ENCODE measurements around the gene MAPKBP1. TPM values are rescaled to one million over a fixed set of nuclear protein-coding genes. Genes with fewer than 3 reads are reported as not detected.

Gene MAPKBP1
- polyA plus RNA-seq, 1 donor from 2014 or later = 2.7 TPM

DNA sequence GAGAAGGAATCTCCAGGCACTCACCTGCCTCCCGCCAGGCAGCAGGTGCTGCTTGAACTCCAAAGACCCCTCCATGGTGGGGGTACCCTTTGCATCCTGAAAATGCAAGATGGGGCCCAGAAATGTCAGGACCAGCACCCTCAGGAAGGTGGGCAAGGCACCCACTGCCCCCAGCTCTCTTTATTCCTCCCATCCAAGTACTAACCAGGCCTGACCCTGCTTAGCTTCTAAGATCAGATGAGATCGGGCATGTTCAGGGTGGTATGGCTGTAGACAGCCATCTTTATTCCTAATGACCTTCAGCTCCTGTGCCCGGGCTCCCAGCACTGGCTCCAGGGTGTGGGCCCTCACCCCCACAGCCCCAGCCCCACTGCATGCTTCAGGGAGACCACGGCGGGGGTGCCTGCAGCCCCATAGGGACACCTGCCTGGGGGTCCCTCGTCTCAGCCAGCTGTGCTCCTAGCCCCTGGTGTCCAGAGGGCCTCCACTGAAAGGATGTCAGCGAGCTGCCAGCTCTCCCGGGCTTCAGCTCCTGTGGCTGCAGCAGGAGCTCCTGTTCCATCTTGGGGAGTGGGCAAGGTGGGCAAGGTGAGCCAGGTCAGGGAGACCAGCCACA, 77.6 kb downstream of the MAPKBP1 start:
- Mint-ChIP-seq H3K36me3 (peaks cover 4% of the 10 kb centered on the region), H3K27me3 (peaks cover 2% of the 10 kb centered on the region), H3K9me3 (no peaks in the 10 kb centered on the region), H3K27ac (no peak overlapping the region), H3K4me3 (no peak overlapping the region), H3K4me1 (peaks cover 0 to 2% (median 0%) of the 10 kb centered on the region in 3 donors)

DNA sequence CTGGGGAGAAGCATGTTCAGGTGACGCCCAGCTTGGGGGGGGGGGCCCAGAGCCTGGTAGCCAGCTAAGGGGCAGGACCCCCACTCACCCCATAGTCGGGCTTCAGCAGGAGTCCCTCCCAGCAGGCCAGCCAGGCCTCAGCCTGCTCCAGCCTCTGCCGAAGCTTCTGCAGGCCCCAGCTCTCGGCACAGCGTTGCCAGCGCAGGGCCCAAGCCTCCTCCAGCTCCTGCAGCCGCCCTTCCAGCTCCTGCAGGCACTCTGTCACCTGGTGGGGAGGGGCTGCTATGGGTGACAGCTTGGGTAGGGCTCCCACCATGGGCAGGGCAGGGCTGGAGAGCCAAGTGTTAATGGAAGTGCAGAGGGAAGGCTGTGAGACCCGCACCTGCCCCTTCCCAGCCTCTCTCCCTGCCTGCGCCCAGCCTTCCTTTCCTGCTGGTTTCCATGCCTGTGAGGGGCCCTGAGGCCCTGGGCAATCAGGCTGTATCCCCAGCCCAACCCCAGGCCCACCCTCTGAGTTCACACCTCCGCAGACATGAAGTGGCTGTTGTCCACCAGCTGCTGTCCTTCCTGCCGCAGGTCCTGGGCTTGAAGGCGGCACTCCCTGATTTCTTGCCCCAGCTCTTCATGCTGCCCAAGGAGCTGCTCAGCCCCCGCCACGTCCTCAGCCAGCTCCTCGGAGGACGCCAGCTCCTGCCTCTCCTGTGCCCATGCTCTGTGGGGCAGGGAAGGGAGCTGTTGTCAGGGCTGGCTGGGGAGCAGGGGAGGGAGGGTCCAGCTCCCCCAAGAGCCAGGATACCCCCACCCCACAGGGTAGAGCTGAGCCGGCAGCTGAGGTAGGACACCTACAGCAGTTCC, 78.7 kb downstream of the MAPKBP1 start:
- Mint-ChIP-seq H3K4me1 (peaks cover 0 to 2% (median 0%) of the 10 kb centered on the region in 3 donors), H3K27me3 (peaks cover 2% of the 10 kb centered on the region), H3K27ac (no peak overlapping the region), H3K36me3 (peaks cover 4% of the 10 kb centered on the region), H3K9me3 (no peaks in the 10 kb centered on the region), H3K4me3 (no peak overlapping the region)

DNA sequence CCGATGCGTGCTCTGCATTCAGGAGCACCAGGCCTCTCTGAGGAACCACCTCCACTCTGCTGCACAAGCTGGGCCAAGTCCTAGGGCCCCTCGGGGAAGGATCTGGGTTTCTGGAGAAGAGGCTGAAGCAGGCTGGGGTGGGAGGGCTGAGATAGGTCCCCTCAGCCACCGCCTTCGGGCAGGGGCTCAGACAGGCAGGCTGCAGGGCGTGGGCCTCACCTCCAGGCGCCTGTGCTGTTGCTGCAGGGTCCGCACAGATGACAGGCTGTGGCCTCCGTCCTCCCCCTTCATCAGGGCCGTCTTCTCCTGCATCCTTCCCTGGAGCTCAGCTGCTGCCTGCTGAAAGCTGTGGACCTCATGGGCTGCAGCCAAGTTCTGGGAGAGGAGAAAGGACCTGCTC, 79.5 kb downstream of the MAPKBP1 start:
- Mint-ChIP-seq H3K27ac (no peak overlapping the region), H3K4me3 (no peak overlapping the region), H3K27me3 (peaks cover 2% of the 10 kb centered on the region), H3K36me3 (no peaks in the 10 kb centered on the region), H3K4me1 (peaks cover 0 to 2% (median 0%) of the 10 kb centered on the region in 3 donors), H3K9me3 (no peaks in the 10 kb centered on the region)

DNA sequence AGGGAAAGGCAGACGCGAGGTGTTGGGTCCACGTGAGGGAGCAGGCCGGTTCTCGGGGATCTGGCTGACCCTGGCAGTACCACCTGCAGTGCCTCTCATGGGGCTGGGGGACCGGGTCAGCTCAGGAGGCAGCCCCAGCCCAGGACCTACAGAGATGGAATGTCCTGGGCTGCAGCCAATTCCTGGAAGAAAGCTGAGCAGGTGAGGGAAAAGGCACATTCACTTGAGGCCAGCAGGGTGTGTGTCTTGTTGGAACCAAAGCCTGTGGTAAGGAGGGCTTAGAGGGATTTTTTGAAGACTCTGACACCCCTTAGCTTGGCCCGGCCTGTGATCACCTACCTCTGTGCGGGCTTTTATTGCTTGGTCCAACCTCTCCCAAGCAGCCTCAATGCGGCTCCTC, 80.2 kb downstream of the MAPKBP1 start:
- H3K27ac Mint-ChIP-seq = no peak overlapping the region
- no peaks in the 10 kb centered on the region for H3K9me3 Mint-ChIP-seq
- H3K36me3 Mint-ChIP-seq = no peaks in the 10 kb centered on the region
- peaks cover 2% of the 10 kb centered on the region for H3K27me3 Mint-ChIP-seq
- peaks cover 0 to 2% (median 0%) of the 10 kb centered on the region in 3 donors for H3K4me1 Mint-ChIP-seq
- no peak overlapping the region for H3K4me3 Mint-ChIP-seq

DNA sequence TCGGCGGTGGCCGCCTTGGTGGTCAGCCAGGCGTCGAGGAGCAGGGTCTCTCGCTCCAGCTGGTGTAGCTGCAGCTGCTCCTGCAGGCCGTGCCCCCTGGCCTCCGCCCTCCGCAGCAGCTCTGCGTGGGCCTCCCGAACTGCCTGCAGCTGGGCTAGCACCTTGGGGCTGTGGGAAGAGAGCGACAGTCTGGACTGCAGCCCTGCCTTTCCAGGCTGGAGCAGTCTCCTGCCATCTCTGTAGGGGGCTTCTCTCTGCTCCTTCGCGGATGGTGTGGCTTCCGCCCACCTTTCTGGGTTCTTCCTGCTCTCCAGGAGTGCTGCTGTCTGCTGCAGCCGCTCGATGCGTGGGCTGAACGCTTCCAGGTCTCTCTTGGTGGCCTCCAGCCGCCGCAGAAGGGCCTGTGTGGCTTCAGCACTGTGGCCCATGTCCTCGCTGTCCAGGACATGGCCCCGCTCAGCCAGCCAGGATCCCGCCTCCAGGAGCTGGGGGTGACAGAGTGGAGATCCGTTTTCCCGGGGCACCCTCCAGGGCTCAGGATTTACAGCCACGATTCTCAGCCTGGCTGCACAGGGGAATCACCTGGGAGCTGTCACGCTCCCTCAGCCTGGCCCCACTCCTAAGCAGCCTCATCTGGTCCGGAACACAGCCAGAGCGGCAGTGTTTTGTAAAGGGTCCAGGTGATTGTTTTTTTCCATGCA, 81.1 kb downstream of the MAPKBP1 start:
- Mint-ChIP-seq H3K27me3 (peaks cover 5% of the 10 kb centered on the region), H3K4me3 (no peak overlapping the region), H3K4me1 (peaks cover 0 to 1% (median 0%) of the 10 kb centered on the region in 3 donors), H3K36me3 (no peaks in the 10 kb centered on the region), H3K9me3 (no peaks in the 10 kb centered on the region), H3K27ac (no peak overlapping the region)

DNA sequence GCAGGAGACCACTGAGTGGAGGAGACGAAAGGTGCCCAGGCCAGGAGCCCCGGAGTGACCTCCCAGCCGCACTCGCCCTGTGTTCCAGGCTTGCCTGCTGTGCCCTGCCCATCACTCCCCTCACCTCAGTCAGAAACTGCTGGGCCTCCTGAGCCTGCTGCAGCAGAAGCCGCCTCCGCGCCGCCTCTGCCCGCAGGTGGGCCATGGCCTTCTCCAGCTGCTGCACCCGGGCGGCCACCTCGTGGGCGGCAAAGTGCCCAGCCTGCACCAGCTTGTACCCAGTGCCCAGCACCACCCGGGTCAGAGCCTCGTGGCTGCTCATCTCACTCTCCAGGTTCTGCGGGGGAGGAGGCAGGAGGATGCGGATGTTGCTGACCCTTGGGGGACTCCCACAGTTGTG, 82.0 kb downstream of the MAPKBP1 start:
- Mint-ChIP-seq H3K4me1 (no peaks in the 10 kb centered on the region), H3K36me3 (no peaks in the 10 kb centered on the region), H3K27ac (no peak overlapping the region), H3K4me3 (no peak overlapping the region), H3K27me3 (peaks cover 5% of the 10 kb centered on the region), H3K9me3 (no peaks in the 10 kb centered on the region)

DNA sequence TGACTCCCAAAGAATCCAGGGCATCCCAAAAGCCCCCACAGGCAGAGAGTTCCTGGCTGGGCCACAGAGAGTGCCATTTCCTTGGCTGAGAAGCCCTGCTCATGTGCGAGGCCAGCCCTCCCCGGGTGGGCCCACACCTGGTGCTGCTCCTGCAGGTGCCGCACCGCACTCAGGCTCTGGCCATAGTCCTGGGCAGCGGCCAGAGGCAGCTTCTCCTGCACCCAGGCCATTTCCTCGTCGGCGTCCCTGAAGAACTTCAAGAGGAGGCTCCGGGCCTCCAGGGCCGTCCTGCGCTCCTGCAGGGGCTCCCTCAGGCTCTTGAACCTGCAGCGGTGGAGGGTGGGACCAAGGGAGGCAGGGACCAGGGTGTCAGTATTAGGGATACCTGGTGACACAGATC, 82.4 kb downstream of the MAPKBP1 start:
- no peak overlapping the region for H3K27ac Mint-ChIP-seq
- no peaks in the 10 kb centered on the region for H3K9me3 Mint-ChIP-seq
- peak overlapping the region in 1 of 4 donors; percentile 37 for H3K4me3 Mint-ChIP-seq
- H3K36me3 Mint-ChIP-seq = no peaks in the 10 kb centered on the region
- H3K4me1 Mint-ChIP-seq = no peaks in the 10 kb centered on the region
- peaks cover 5% of the 10 kb centered on the region for H3K27me3 Mint-ChIP-seq

DNA sequence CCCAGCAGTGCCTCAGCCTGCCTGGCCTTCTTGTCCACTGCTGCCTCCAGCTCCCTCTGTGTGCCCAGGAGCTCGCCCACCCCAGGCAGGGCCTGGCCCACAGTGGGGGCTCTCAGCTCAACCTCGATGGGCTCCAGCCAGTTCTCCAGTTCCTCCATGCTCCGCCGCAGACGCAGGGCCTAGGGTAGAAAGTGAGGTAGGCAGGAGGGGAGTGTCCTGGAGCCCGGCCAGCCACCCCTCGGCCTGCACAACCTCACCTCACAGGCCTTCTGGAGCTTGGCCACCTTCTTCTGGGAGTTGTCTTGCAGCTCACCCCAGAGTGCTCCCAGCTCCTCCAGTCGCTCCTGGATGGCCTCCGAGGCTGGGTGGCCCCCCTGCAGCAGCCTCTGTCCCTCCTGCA, 83.0 kb downstream of the MAPKBP1 start:
- no peak overlapping the region for H3K4me3 Mint-ChIP-seq
- no peaks in the 10 kb centered on the region for H3K9me3 Mint-ChIP-seq
- no peak overlapping the region for H3K27ac Mint-ChIP-seq
- H3K27me3 Mint-ChIP-seq = peaks cover 5% of the 10 kb centered on the region
- no peaks in the 10 kb centered on the region for H3K36me3 Mint-ChIP-seq
- no peaks in the 10 kb centered on the region for H3K4me1 Mint-ChIP-seq

DNA sequence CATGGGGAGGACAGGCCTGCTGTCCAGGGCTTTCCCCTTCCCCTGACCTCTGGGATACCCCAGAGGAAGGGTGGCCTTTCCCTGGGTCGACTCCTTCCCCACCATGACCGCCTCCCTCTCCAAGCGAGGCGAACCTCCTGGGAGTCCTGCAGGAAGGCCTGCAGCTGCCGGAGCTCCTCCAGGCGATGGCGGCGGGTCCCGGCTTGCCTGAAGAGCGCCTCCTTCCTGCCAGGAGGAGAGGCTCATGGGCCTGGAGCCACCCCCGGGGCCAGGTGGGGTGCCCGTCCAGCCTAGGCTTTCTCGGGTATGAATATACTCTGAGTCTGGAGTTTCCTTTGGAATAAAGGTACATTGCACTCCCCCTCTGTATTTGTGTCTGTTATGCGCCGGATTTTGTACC, 84.5 kb downstream of the MAPKBP1 start:
- no peak overlapping the region for H3K27ac Mint-ChIP-seq
- no peaks in the 10 kb centered on the region for H3K4me1 Mint-ChIP-seq
- no peaks in the 10 kb centered on the region for H3K36me3 Mint-ChIP-seq
- no peak overlapping the region for H3K4me3 Mint-ChIP-seq
- H3K9me3 Mint-ChIP-seq = no peaks in the 10 kb centered on the region
- H3K27me3 Mint-ChIP-seq = peaks cover 4% of the 10 kb centered on the region

DNA sequence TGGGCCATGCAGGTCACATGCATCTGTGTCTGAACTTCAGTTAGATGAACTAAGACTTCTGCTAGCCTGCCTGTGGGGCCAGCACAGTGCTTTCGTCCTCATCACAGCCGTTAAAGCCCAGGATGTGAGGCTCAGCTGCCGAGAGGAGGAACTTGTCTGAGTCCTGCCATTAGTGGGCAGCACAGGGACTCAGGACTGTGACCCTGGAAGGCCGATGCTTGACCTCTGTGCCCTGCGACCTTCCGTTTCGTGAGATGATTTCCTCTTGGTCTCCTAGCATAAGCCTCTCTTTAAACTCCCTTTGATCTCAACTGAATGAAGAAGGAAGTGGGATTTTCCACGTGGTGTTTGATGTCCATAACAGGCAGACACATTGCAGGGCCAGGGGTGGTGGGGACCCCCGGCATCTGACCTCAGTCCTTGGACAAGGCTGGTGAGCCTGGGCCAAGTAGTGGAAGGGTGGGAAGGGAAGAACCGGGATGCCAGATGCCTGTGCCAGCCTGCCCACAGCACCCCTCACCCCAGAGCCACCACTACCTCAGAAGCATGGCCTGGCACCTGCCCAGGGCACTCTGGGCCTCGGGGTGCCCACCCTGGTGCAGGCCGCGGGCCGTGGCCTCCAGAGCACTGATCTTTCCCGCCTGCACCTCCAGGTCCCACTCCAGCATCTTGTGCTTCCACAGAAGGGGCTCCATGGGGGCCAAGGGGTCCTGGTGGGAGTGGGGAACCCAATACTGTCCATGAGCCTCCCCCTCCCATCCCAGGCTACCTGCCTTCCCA, 86.0 kb downstream of the MAPKBP1 start:
- H3K27ac Mint-ChIP-seq = no peak overlapping the region
- peaks cover 7% of the 10 kb centered on the region for H3K27me3 Mint-ChIP-seq
- no peaks in the 10 kb centered on the region for H3K36me3 Mint-ChIP-seq
- no peaks in the 10 kb centered on the region for H3K4me1 Mint-ChIP-seq
- no peaks in the 10 kb centered on the region for H3K9me3 Mint-ChIP-seq
- no peak overlapping the region for H3K4me3 Mint-ChIP-seq

DNA sequence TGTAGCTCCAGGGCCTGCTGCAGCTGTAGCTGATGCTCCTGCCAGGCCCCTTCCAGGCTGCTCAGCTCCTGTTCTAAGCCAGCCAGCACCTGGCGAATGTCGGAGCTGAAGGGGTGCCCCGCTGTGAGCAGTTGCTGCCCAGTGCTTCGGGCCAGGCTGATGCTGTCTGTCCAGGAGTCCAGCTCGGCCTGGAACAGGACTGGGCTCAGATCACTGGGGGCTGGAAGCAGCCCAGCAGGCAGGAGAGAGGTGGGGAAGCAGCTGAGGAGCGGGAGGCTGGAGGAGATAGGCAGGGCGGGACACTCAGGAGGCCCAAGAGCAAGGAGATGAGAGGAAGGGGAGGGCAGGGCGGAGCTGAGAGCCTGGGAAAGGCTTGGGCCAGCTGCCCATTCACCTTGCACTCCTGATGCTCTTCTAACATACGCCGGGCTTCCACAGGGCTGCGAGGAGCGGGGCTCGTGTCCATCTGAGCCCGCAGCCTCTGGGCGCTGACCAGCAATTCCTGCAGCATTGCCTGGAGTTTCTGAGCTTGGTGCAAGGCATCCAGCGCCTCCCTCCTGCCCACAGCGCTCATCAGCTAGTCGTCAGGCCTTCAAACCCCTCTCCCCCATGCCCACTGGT, 87.6 kb downstream of the MAPKBP1 start:
- H3K4me3 Mint-ChIP-seq = no peak overlapping the region
- no peaks in the 10 kb centered on the region for H3K36me3 Mint-ChIP-seq
- peaks cover 7% of the 10 kb centered on the region for H3K27me3 Mint-ChIP-seq
- no peaks in the 10 kb centered on the region for H3K4me1 Mint-ChIP-seq
- H3K27ac Mint-ChIP-seq = no peak overlapping the region
- H3K9me3 Mint-ChIP-seq = no peaks in the 10 kb centered on the region

DNA sequence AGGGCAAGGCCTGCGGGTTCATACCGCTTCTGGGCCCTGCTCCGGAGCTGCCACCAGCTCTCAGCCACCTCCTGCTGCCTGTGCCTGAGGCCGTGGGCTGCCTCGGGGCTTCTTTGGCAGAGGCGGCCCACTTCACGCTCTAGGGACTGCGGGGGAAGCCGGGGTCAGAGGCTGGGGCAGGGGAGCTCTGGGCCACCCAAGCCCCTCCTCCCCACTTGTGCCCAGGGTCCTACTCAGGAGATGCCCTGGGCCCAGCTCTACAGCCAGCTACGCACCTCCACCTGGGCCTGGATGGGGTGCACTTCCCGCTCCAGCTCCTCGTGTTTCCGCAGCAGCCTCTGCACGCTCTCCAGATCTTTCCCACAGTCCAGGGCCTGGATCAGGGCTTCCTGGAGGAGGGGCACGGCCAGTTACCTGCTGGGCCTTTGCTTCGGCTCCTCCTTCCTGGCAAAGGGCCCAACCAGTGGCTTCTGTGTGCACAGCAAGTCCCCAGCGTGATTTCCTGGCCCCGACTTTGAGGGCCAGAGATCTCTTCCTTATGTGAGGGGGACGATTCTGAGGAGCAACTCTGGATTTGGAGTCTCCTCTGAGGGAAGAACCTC, 88.3 kb downstream of the MAPKBP1 start:
- Mint-ChIP-seq H3K36me3 (no peaks in the 10 kb centered on the region), H3K4me1 (no peaks in the 10 kb centered on the region), H3K4me3 (peak overlapping the region in 1 of 4 donors; percentile 56), H3K9me3 (no peaks in the 10 kb centered on the region), H3K27ac (no peak overlapping the region), H3K27me3 (peaks cover 7% of the 10 kb centered on the region)

DNA sequence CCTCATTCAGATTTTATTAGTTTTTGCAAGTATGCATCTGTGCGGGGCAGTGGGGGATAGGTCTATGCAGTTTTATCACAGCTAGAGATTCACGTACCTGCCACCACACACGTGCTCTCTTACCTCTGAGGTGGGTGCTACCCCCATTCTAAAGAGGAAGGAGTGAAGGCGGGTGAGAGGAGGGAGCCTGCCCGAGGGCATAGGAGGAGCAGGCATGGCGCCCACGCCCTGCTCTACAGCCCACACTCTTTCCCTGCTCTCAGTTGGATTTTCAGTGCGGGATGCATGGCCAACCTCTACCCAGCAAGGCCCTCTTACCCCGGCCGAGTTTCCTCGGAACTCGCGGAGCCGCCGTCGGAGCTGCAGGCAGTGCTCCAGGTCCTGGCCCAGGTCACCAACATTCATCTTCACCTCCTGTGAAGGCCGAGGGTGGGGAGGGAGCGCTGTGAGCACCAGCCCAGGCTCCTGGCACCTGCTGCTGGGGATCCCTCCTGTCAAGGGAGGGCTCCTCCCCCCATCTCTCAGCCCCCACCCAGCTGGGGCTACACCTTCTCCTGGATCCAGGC, 91.3 kb downstream of the MAPKBP1 start:
- Mint-ChIP-seq H3K27me3 (peaks cover 3% of the 10 kb centered on the region), H3K9me3 (no peaks in the 10 kb centered on the region), H3K4me3 (no peak overlapping the region), H3K36me3 (no peaks in the 10 kb centered on the region), H3K27ac (no peak overlapping the region), H3K4me1 (peaks cover 0 to 4% (median 0%) of the 10 kb centered on the region in 3 donors)

DNA sequence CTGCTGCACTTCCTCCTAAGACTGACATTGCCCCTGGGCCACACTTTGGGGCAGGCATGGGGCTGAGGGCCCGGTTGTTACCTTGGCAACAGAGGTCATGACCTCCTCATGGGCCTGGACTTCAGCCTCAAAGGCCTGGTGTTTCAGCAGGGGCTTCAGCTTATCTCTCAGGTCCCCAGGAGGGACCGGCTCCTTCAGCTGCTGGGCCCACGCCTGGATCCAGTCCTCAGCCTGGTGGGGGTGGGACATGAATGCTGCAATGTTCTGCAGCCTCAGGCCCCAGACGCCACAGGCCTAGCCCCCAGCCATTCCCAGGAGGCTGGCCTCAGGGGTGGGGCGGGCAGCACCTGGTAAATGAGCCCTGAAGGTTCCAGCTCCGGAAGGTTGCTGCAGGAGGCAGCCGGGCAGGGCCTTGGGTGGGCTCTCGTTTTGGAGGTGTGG, 92.0 kb downstream of the MAPKBP1 start:
- Mint-ChIP-seq H3K27me3 (peaks cover 3% of the 10 kb centered on the region), H3K4me1 (peaks cover 0 to 4% (median 0%) of the 10 kb centered on the region in 3 donors)

More for the DNA sequence above, 92.0 kb downstream of the MAPKBP1 start:
- H3K36me3 Mint-ChIP-seq = no peaks in the 10 kb centered on the region
- H3K9me3 Mint-ChIP-seq = no peaks in the 10 kb centered on the region
- no peak overlapping the region for H3K27ac Mint-ChIP-seq
- no peak overlapping the region for H3K4me3 Mint-ChIP-seq
